ENCODE results near the gene SLC39A11.
"Not testable (repeated sequence)": the region's sequence is repeated elsewhere in the genome, so short reads cannot be mapped to it uniquely, and the experiment has no call there.

SLC39A11 gene

DNA sequence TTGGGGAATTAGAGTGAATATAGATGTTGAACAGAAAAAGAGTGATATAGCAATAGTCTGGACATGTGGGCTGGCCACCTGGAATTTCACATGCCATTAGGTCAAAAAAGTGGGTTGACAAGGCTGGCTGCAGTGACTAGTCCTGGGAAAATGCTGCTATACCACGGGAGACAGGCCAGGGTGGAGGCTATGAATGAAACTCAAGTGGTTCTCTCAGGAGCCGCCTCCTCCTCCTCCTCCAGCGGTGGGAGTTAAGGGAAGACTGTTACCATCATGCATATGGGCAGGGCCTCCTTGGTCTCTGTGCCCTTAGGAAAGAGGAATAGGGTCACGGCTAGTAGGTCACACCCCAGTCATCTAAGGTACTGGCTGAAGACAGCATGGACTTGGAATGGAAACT, 448.0 kb downstream of the SLC39A11 start:
- WGBS (ENCODE audit: insufficient coverage): 100% methylated on average over 3 of the region's 4 CpGs
- peaks cover 0 to 3% (median 0%) of the 10 kb centered on the region in 4 experiments for H3K36me3 ChIP-seq (ENCODE audit: control insufficient read depth in 4 of 4, insufficient read depth in 4 of 4, low read length in 3 of 4)
- no peak for DNase-seq
- H3K27ac ChIP-seq (ENCODE audit: insufficient read depth in 1 of 2, low read depth in 1 of 2, low read length in 2 of 2, poor library complexity in 1 of 2, severe bottlenecking in 2 of 2): no peak overlapping the region
- no peak overlapping the region for H3K4me3 ChIP-seq (ENCODE audit: control insufficient read depth in 1 of 7, extremely low read depth in 1 of 7, insufficient read depth in 4 of 7, low read depth in 2 of 7, low read length in 6 of 7)
- H3K9me3 ChIP-seq (ENCODE audit: control extremely low read depth in 1 of 5, control insufficient read depth in 4 of 5, insufficient read depth in 2 of 5, low read depth in 1 of 5, low read length in 4 of 5): peaks cover 0 to 11% (median 3%) of the 10 kb centered on the region in 5 experiments
- peaks cover 0 to 26% (median 3%) of the 10 kb centered on the region in 5 experiments for H3K27me3 ChIP-seq (replicated peaks in 2 of 5; ENCODE audit: control insufficient read depth in 4 of 5, insufficient read depth in 5 of 5, low read length in 4 of 5)
- ChIA-PET POLR2A (no interaction called here), CTCF (interaction anchor here (0.6 kb wide), 1 partner anchor 80 kb away, joined by 4 read pairs; no protein-coding TSS in a partner anchor)
- no peaks in the 10 kb centered on the region for H3K4me1 ChIP-seq (ENCODE audit: control extremely low read depth in 1 of 4, control insufficient read depth in 4 of 4, insufficient read depth in 4 of 4, low read length in 3 of 4)

DNA sequence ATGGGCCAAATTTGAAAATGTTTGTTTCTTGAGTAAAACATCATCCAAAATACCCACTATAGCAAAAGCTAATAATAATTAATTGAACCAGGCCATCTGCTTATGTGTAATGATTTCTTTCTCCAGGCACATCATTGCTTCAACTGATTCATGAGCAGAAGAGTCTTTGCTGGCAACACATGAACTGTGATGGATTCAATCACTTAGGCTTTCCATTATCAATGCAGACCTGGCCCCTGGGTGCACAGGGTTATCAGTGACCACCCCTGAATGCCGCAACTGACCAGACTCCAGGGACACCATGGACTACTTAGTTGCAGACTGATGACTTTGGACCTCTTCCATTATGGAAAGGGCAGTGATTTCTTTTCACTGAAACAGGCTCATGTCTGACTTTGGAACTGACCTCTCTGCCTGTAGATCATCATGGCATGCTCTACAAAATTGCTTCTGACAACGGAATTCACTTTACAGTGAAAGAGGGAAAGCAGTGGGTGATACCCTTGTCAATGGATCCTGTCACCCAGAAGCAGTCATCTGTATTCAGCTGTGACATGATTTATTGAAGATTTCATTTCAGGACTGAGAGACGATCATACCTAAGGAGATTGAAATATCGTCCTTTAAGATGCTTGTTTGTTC, 448.8 kb downstream of the SLC39A11 start:
- Histone ChIP-seq H3K9me3 (ENCODE audit: control extremely low read depth in 1 of 5, control insufficient read depth in 4 of 5, insufficient read depth in 2 of 5, low read depth in 1 of 5, low read length in 4 of 5) (peaks cover 0 to 11% (median 3%) of the 10 kb centered on the region in 5 experiments), H3K4me3 (ENCODE audit: control insufficient read depth in 1 of 7, extremely low read depth in 1 of 7, insufficient read depth in 4 of 7, low read depth in 2 of 7, low read length in 6 of 7) (no peak overlapping the region), H3K27me3 (replicated peaks in 2 of 5; ENCODE audit: control insufficient read depth in 4 of 5, insufficient read depth in 5 of 5, low read length in 4 of 5) (peaks cover 0 to 33% (median 3%) of the 10 kb centered on the region in 5 experiments), H3K36me3 (ENCODE audit: control insufficient read depth in 4 of 4, insufficient read depth in 4 of 4, low read length in 3 of 4) (peaks cover 0 to 3% (median 0%) of the 10 kb centered on the region in 4 experiments), H3K27ac (ENCODE audit: insufficient read depth in 1 of 2, low read depth in 1 of 2, low read length in 2 of 2, poor library complexity in 1 of 2, severe bottlenecking in 2 of 2) (no peak overlapping the region), H3K4me1 (ENCODE audit: control extremely low read depth in 1 of 4, control insufficient read depth in 4 of 4, insufficient read depth in 4 of 4, low read length in 3 of 4) (no peaks in the 10 kb centered on the region)
- no peak for DNase-seq
- 67% methylated on average over 3 of the region's 4 CpGs for WGBS (ENCODE audit: insufficient coverage)
- CTCF ChIA-PET: no interaction called here
- POLR2A ChIA-PET: no interaction called here

DNA sequence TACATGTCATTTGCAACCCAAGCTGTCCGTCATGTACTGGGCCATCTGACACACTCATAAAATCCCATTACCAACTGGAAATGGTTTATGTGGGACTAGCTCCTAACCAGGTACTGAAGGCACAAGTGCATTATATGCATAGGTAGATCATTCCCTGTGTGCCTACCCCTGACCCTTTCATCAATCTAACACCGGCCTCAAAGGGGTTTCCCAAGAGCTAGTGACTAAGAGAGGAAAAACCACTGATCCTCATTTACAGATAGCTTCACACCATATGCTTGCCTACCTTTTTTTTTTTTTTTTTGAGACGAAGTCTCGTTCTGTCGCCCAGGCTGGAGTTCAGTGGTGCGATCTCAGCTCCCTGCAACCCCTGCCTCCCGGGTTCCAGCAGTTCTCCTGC, 449.8 kb downstream of the SLC39A11 start:
- Histone ChIP-seq H3K36me3 (ENCODE audit: control insufficient read depth in 4 of 4, insufficient read depth in 4 of 4, low read length in 3 of 4) (peaks cover 0 to 3% (median 0%) of the 10 kb centered on the region in 4 experiments), H3K27me3 (replicated peaks in 2 of 5; ENCODE audit: control insufficient read depth in 4 of 5, insufficient read depth in 5 of 5, low read length in 4 of 5) (peaks cover 0 to 37% (median 3%) of the 10 kb centered on the region in 5 experiments), H3K4me1 (ENCODE audit: control extremely low read depth in 1 of 4, control insufficient read depth in 4 of 4, insufficient read depth in 4 of 4, low read length in 3 of 4) (no peaks in the 10 kb centered on the region), H3K27ac (ENCODE audit: insufficient read depth in 1 of 2, low read depth in 1 of 2, low read length in 2 of 2, poor library complexity in 1 of 2, severe bottlenecking in 2 of 2) (no peak overlapping the region), H3K9me3 (ENCODE audit: control extremely low read depth in 1 of 5, control insufficient read depth in 4 of 5, insufficient read depth in 2 of 5, low read depth in 1 of 5, low read length in 4 of 5) (peaks cover 0 to 11% (median 3%) of the 10 kb centered on the region in 5 experiments), H3K4me3 (ENCODE audit: control insufficient read depth in 1 of 7, extremely low read depth in 1 of 7, insufficient read depth in 4 of 7, low read depth in 2 of 7, low read length in 6 of 7) (no peak overlapping the region)
- DNase-seq: no peak
- ChIA-PET POLR2A (no interaction called here), CTCF (interaction anchor here (1.1 kb wide), 1 partner anchor 84 kb away, joined by 3 read pairs; no protein-coding TSS in a partner anchor)
- 96% methylated on average over 5 of the region's 7 CpGs for WGBS (ENCODE audit: insufficient coverage)

DNA sequence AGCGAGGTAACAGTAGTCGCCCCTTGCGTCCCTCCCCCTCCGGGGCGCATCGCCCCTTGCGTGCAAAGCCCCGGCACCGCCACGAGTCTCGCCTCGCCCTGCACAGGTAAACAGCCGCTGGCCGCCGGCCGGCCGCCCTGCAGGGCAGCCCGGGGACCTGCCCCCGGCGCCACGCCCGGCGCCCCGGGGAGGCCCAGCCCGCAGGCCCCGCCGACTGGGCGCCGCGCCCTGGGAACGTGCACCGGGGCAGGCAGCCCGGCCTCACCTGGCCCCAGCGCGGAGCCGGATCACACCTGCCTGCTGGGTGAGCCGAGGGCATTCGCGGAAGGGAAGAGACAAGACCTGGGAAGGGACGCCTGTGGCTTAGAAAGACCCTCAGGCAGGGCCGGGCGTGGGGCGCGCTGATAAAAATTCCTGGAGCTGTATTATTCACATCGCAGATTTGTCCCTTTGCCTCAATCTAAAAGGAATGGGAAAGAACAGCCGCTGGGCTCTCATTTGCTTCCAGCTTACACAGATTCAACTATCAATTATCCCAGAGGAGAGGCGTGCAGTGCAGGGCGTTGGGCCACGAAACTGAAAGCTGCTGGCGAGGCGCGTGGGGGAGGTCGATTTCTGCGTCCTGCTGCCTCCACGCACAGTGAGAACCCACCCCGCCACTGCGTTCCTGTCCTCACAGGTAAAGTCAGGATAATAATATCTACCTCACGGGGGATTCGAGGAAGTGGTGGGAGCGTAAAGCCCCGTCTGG, 451.9 kb downstream of the SLC39A11 start:
- POLR2A ChIA-PET: no interaction called here
- peaks cover 0 to 45% (median 3%) of the 10 kb centered on the region in 5 experiments for H3K27me3 ChIP-seq (replicated peaks in 2 of 5; ENCODE audit: control insufficient read depth in 4 of 5, insufficient read depth in 5 of 5, low read length in 4 of 5)
- no peaks in the 10 kb centered on the region for H3K4me1 ChIP-seq (ENCODE audit: control extremely low read depth in 1 of 4, control insufficient read depth in 4 of 4, insufficient read depth in 4 of 4, low read length in 3 of 4)
- 40% methylated on average over 55 of the region's 61 CpGs for WGBS (ENCODE audit: insufficient coverage)
- no peak overlapping the region for H3K27ac ChIP-seq (ENCODE audit: insufficient read depth in 1 of 2, low read depth in 1 of 2, low read length in 2 of 2, poor library complexity in 1 of 2, severe bottlenecking in 2 of 2)
- no peaks in the 10 kb centered on the region for H3K36me3 ChIP-seq (ENCODE audit: control insufficient read depth in 4 of 4, insufficient read depth in 4 of 4, low read length in 3 of 4)
- no peak overlapping the region for H3K4me3 ChIP-seq (ENCODE audit: control insufficient read depth in 1 of 7, extremely low read depth in 1 of 7, insufficient read depth in 4 of 7, low read depth in 2 of 7, low read length in 6 of 7)
- DNase-seq: no peak
- peaks cover 0 to 11% (median 4%) of the 10 kb centered on the region in 5 experiments for H3K9me3 ChIP-seq (ENCODE audit: control extremely low read depth in 1 of 5, control insufficient read depth in 4 of 5, insufficient read depth in 2 of 5, low read depth in 1 of 5, low read length in 4 of 5)
- CTCF ChIA-PET: no interaction called here

DNA sequence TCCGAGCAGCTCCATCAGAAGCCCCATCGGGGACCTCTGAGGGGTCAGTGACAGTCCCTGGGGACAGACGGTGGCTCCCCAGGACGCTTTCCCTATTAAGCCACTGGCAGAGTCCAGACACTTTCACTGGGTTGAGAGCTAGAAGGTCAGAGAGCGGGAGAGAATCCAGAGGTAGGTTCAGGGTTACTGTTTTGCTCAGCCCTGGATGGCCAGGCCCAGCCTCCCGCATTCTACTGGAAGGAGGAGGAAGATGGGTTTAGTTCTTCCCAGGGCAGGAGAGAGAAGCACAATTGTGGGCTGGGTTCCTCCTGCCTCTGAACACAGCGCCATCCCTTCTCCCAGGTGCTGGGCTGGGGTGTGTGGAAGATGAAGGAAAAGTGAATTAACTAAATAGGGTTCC, 452.8 kb downstream of the SLC39A11 start:
- 98% methylated on average over 6 of the region's 7 CpGs for WGBS (ENCODE audit: insufficient coverage)
- H3K4me1 ChIP-seq (ENCODE audit: control extremely low read depth in 1 of 4, control insufficient read depth in 4 of 4, insufficient read depth in 4 of 4, low read length in 3 of 4): no peaks in the 10 kb centered on the region
- ChIA-PET POLR2A (no interaction called here), CTCF (no interaction called here)
- no peak overlapping the region for H3K4me3 ChIP-seq (ENCODE audit: control insufficient read depth in 1 of 7, extremely low read depth in 1 of 7, insufficient read depth in 4 of 7, low read depth in 2 of 7, low read length in 6 of 7)
- DNase-seq: no peak
- no peaks in the 10 kb centered on the region for H3K36me3 ChIP-seq (ENCODE audit: control insufficient read depth in 4 of 4, insufficient read depth in 4 of 4, low read length in 3 of 4)
- H3K9me3 ChIP-seq (ENCODE audit: control extremely low read depth in 1 of 5, control insufficient read depth in 4 of 5, insufficient read depth in 2 of 5, low read depth in 1 of 5, low read length in 4 of 5): peaks cover 0 to 11% (median 4%) of the 10 kb centered on the region in 5 experiments
- peaks cover 0 to 45% (median 3%) of the 10 kb centered on the region in 5 experiments for H3K27me3 ChIP-seq (replicated peaks in 2 of 5; ENCODE audit: control insufficient read depth in 4 of 5, insufficient read depth in 5 of 5, low read length in 4 of 5)
- no peak overlapping the region for H3K27ac ChIP-seq (ENCODE audit: insufficient read depth in 1 of 2, low read depth in 1 of 2, low read length in 2 of 2, poor library complexity in 1 of 2, severe bottlenecking in 2 of 2)

DNA sequence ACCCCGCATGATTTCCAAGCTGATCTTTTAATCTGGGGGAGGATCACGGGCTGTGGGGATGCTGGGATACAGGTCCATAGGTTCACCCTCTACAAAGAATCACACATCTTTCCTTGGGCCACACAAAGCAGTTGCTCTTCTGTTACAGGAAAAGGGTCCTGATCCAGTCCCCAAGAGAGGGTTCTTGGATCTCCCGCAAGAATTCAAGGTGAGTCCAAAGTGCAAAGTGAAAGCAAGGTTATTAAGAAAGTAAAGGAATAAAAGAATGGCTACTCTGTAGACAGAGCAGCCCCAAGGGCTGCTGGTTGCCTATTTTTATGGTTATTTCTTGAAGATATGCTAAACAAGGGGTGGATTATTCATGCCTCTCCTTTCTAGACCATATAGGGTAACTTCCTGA, 453.6 kb downstream of the SLC39A11 start:
- CTCF ChIA-PET; POLR2A ChIA-PET; DNase-seq; H3K27ac ChIP-seq (ENCODE audit: insufficient read depth in 1 of 2, low read depth in 1 of 2, low read length in 2 of 2, poor library complexity in 1 of 2, severe bottlenecking in 2 of 2); H3K4me3 ChIP-seq (ENCODE audit: control insufficient read depth in 1 of 7, extremely low read depth in 1 of 7, insufficient read depth in 4 of 7, low read depth in 2 of 7, low read length in 6 of 7); H3K36me3 ChIP-seq (ENCODE audit: control insufficient read depth in 4 of 4, insufficient read depth in 4 of 4, low read length in 3 of 4); H3K4me1 ChIP-seq (ENCODE audit: control extremely low read depth in 1 of 4, control insufficient read depth in 4 of 4, insufficient read depth in 4 of 4, low read length in 3 of 4): not testable (repeated sequence)
- Histone ChIP-seq H3K27me3 (replicated peaks in 2 of 5; ENCODE audit: control insufficient read depth in 4 of 5, insufficient read depth in 5 of 5, low read length in 4 of 5) (peaks cover 0 to 45% (median 3%) of the 10 kb centered on the region in 5 experiments), H3K9me3 (ENCODE audit: control extremely low read depth in 1 of 5, control insufficient read depth in 4 of 5, insufficient read depth in 2 of 5, low read depth in 1 of 5, low read length in 4 of 5) (peaks cover 0 to 11% (median 4%) of the 10 kb centered on the region in 5 experiments)
- 100% methylated on average over 3 of the region's 3 CpGs for WGBS (ENCODE audit: insufficient coverage)
